Measurements from ENCODE around the gene KIAA1549. TPM values are rescaled to one million over a fixed set of nuclear protein-coding genes. Genes with fewer than 3 reads are reported as not detected.

The KIAA1549 gene
- total and polyA plus RNA-seq, 12 donors, result 0.49 to 2.1 (median 1.6) TPM

- ATAC-seq, result no peak
- WGBS, 2 donors, result 67 to 68% methylated on average over 8 of the region's 8 CpGs
- TF ChIP-seq, protein P1, sequence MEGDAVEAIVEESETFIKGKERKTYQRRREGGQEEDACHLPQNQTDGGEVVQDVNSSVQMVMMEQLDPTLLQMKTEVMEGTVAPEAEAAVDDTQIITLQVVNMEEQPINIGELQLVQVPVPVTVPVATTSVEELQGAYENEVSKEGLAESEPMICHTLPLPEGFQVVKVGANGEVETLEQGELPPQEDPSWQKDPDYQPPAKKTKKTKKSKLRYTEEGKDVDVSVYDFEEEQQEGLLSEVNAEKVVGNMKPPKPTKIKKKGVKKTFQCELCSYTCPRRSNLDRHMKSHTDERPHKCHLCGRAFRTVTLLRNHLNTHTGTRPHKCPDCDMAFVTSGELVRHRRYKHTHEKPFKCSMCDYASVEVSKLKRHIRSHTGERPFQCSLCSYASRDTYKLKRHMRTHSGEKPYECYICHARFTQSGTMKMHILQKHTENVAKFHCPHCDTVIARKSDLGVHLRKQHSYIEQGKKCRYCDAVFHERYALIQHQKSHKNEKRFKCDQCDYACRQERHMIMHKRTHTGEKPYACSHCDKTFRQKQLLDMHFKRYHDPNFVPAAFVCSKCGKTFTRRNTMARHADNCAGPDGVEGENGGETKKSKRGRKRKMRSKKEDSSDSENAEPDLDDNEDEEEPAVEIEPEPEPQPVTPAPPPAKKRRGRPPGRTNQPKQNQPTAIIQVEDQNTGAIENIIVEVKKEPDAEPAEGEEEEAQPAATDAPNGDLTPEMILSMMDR (IDR thresholded peaks at IDR 0.05), result no peak
- Histone ChIP-seq H3K4me3 (no peak overlapping the region), H3K9me3 (peaks cover 0 to 4% (median 0%) of the 10 kb centered on the region in 11 donors), H3K27ac (no peak overlapping the region), H3K36me3 (no peaks in the 10 kb centered on the region), H3K27me3 (no peaks in the 10 kb centered on the region), H3K4me1 (no peaks in the 10 kb centered on the region)
- intact Hi-C loops (cut with DNase I), result no loop called here
- no peak for DNase-seq
These were observed 73.3 kb downstream of the KIAA1549 start for GRCh38 chr7:138907850-138908249.

DNA sequence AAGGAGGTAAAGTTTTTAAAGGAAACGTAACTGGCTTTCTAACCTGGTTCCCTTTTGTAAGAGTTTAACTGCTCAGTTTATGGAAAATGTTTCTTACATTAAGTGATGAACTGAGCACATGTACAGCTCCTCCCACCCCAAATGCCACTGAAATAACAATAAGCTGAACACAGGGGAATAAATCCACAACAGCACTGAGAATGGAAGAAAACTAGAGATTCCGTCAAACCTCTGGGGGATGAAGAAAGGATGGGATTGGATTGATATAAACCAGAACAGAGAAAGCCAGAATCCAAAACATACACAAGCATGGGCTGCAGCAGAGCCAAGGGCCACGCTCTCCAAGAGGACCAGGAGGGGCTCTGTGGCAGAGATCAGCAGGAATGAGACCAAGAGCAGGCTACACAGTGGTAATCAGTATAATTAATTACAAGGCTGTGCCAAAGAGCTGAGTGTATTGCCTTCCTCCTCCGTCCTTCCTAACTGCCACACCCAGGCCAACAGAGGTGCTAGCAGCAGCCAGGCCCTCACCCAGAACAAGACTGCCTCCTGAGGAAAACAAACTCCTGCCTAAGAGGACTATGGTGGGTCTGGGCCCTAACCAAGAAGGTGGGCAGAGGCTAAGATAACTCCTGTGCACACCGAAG is 73.9 kb downstream of the KIAA1549 start:
- ATAC-seq, result no peak

GRCh38 chr7:138903859-138904435 is 77.2 kb downstream of the KIAA1549 start:
- ATAC-seq, result no peak
- WGBS, 2 donors, result 84 to 88% methylated on average over 14 of the region's 14 CpGs
- intact Hi-C loops (cut with DNase I), result no loop called here

More for the DNA sequence above, 73.9 kb downstream of the KIAA1549 start:
- intact Hi-C loops (cut with DNase I), result no loop called here
- Histone ChIP-seq H3K36me3 (no peaks in the 10 kb centered on the region), H3K9me3 (no peaks in the 10 kb centered on the region), H3K27me3 (no peaks in the 10 kb centered on the region), H3K4me3 (no peak overlapping the region), H3K4me1 (no peaks in the 10 kb centered on the region), H3K27ac (no peak overlapping the region)
- TF ChIP-seq, protein P1 (IDR thresholded peaks at IDR 0.05), result no peak
- WGBS, 2 donors, result 70 to 73% methylated on average over 5 of the region's 5 CpGs
- no peak for DNase-seq

DNA sequence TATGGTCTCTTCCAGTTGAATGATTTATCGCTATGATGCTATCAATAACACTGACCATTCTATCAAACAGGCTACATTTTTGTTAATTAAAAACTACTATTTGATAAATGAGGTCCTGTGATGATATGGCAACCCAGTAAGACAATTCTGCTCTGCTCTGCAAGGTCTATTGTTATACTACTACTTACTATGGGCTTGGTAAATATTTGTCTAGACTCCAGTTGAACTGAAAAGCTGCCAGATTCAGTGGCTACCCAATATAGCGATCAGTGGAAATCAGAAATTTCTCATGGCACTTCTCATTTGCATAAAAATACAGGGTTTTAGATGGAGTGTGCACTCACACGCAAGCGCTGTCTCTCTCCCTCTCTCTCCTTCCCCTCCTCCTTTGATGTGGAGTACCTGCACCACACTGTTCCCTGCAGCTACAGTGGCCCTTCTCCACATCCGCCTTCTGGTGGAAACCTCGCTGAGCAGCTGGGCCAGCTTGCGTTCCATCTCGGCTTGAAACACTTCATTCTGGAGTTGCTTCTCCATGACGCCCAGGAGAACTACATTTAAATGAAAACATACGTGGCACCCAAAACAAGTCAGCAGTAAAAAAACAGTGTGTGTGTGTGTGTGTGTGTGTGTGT is 77.9 kb downstream of the KIAA1549 start:
- TF ChIP-seq, protein P1 (IDR thresholded peaks at IDR 0.05), result no peak
- no peaks in the 10 kb centered on the region for H3K27me3 ChIP-seq
- no peak overlapping the region for H3K27ac ChIP-seq
- ATAC-seq (no peak), DNase-seq (no peak)
- no peak overlapping the region for H3K4me3 ChIP-seq
- H3K36me3 ChIP-seq, result no peaks in the 10 kb centered on the region
- intact Hi-C loops (cut with DNase I), result no loop called here
- WGBS, 2 donors, result 97% methylated on average over 10 of the region's 10 CpGs
- H3K4me1 ChIP-seq, result no peaks in the 10 kb centered on the region
- no peaks in the 10 kb centered on the region for H3K9me3 ChIP-seq

More at GRCh38 chr7:138903859-138904435, 77.2 kb downstream of the KIAA1549 start:
- Histone ChIP-seq H3K27ac (no peak overlapping the region), H3K36me3 (no peaks in the 10 kb centered on the region), H3K4me3 (no peak overlapping the region), H3K4me1 (no peaks in the 10 kb centered on the region), H3K27me3 (no peaks in the 10 kb centered on the region), H3K9me3 (no peaks in the 10 kb centered on the region)
- TF ChIP-seq, protein P1 (IDR thresholded peaks at IDR 0.05), result no peak
- DNase-seq, result no peak
